HFFc6 (cell line): Measurements from ENCODE around the gene PSME2. TPM values are rescaled to one million over a fixed set of nuclear protein-coding genes. Genes with fewer than 3 reads are reported as not detected.

Source experiments
- DNase-seq: peaks from one replicate; pipeline ENCODE4 v3.0.0-alpha.2; 2018
- H3K27ac Mint-ChIP-seq: 2 replicates; pipeline ENCODE4 v1.8.0; 2020; ENCODE audit warnings: mild to moderate bottlenecking, mixed read lengths
- H3K27me3 Mint-ChIP-seq: 2 replicates; pipeline ENCODE4 v1.8.0; 2021; ENCODE audit warnings: mild to moderate bottlenecking, moderate library complexity, mixed read lengths; ENCODE audit not compliant: insufficient read depth
- H3K36me3 Mint-ChIP-seq: 2 replicates; pipeline ENCODE4 v1.8.0; 2021; ENCODE audit warnings: low read depth, mixed read lengths
- H3K4me1 Mint-ChIP-seq: 2 replicates; pipeline ENCODE4 v1.8.0; 2020; ENCODE audit warnings: low read depth, mixed read lengths
- H3K4me3 Mint-ChIP-seq: 2 replicates; pipeline ENCODE4 v1.8.0; 2020; ENCODE audit warnings: mild to moderate bottlenecking, moderate library complexity, mixed read lengths
- H3K9me3 Mint-ChIP-seq: 2 replicates; pipeline ENCODE4 v1.8.0; 2020; ENCODE audit warnings: mild to moderate bottlenecking, mixed read lengths
- total RNA-seq, 6 experiments: library from RNA; stranded (reverse); fragmentation: NEBNext Ultra II Directional; extraction: Animal tissue kit (Norgen Biotek cat#: 25700); gene quantifications; 2 replicates in 1 of 6; 3 replicates in 5 of 6; pipeline ENCODE4 v1.2.3, GENCODE V29; 2021
- TF ChIP-seq, protein P1 (sequence below): fragments of 200-600 bp; sonication (generic); IDR thresholded peaks from 2 replicates; pipeline ENCODE4 v1.5.0; 2021; ENCODE audit warnings: antibody characterized with exemption, mild to moderate bottlenecking

Gene PSME2
- total RNA-seq, 6 experiments from 2014 or later, result 108 to 143 (median 136) TPM

DNA sequence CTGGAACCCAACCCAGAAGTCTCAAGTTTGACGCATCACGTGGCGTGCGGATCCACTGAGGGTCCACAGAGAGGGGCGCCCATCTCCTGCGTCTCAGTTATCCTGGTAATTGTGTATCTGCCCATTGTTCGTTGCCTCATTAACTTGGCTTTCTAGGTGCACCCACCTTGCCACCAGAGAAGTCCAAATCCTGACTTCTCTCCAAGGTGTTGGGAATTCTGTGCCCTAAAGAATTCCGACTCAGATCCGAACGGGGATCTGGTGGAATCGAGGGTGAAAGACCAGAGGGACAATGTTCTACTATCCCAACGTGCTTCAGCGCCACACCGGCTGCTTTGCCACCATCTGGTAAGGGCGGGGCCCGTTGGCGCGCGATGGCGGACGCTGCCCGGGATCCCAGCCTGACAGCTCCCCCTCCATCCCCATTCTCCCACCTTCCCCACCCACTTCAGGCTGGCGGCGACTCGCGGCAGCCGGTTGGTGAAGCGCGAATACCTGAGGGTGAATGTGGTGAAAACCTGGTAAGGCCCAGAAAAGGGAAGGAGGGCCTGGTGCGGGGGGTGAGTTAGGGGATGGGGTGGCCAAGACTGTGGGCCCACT, 26.0 kb upstream of the PSME2 start:
- TF ChIP-seq, protein P1, sequence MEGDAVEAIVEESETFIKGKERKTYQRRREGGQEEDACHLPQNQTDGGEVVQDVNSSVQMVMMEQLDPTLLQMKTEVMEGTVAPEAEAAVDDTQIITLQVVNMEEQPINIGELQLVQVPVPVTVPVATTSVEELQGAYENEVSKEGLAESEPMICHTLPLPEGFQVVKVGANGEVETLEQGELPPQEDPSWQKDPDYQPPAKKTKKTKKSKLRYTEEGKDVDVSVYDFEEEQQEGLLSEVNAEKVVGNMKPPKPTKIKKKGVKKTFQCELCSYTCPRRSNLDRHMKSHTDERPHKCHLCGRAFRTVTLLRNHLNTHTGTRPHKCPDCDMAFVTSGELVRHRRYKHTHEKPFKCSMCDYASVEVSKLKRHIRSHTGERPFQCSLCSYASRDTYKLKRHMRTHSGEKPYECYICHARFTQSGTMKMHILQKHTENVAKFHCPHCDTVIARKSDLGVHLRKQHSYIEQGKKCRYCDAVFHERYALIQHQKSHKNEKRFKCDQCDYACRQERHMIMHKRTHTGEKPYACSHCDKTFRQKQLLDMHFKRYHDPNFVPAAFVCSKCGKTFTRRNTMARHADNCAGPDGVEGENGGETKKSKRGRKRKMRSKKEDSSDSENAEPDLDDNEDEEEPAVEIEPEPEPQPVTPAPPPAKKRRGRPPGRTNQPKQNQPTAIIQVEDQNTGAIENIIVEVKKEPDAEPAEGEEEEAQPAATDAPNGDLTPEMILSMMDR, result no peak
- no peak overlapping the region for H3K27ac Mint-ChIP-seq
- DNase-seq, result no peak
- no peak overlapping the region for H3K4me3 Mint-ChIP-seq
- peaks cover 6% of the 10 kb centered on the region for H3K27me3 Mint-ChIP-seq
- H3K9me3 Mint-ChIP-seq, result no peaks in the 10 kb centered on the region
- H3K36me3 Mint-ChIP-seq, result peaks cover 8% of the 10 kb centered on the region; the same call in 1 of the 2 replicates
- no peaks in the 10 kb centered on the region for H3K4me1 Mint-ChIP-seq

DNA sequence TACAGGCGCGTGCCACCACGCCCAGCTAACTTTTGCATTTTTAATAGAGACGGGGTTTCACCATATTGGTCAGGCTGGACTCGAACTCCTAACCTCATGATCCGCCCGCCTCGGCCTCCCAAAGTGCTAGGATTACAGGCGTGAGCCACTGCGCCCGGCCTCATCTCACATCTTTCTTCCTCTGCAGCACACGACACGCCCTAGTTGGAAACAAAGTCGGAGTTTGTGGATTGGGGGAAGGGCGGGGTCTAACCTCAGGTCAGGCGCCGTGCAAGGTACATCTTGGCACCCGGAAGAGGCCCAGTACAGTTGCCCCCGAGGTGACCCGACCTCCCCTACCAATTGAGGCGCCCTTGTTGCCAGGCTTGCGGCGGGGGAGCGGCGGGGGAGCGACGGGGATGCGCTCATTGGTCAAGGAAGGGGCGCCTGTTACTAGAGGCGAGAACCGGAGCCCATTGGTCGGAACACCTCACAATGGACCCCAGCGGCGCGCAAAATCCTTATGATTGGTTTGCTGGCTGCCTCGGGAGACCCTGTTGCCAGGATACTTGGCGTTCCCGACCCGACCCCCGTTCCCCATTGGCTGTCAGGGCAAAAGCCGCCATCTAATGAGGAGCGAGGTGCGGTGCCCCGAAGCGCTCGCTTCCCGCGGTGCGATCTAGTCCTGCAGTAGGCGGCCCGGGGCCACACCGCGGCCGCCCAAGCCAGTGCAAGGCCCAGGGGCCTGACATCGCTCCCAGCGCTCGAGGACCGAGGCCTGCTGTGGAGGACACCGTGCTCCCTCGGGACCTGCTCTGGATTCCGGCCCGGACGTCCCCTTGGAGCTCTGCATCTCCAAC, 25.2 kb upstream of the PSME2 start, which contains the start of gene REC8:
REC8 (plus strand) TSS at position 659 of the 839 bp plus-strand sequence. CDS start 473 bp downstream, outside the sequence.
- TF ChIP-seq, protein P1, result no peak
- H3K4me1 Mint-ChIP-seq, result no peaks in the 10 kb centered on the region
- no peak for DNase-seq
- peaks cover 10% of the 10 kb centered on the region; the same call in 1 of the 2 replicates for H3K36me3 Mint-ChIP-seq
- peaks cover 5% of the 10 kb centered on the region for H3K27me3 Mint-ChIP-seq
- H3K27ac Mint-ChIP-seq, result no peak within 1 kb of the TSS
- H3K9me3 Mint-ChIP-seq, result no peaks in the 10 kb centered on the region
- H3K4me3 Mint-ChIP-seq, result no peak within 1 kb of the TSS

DNA sequence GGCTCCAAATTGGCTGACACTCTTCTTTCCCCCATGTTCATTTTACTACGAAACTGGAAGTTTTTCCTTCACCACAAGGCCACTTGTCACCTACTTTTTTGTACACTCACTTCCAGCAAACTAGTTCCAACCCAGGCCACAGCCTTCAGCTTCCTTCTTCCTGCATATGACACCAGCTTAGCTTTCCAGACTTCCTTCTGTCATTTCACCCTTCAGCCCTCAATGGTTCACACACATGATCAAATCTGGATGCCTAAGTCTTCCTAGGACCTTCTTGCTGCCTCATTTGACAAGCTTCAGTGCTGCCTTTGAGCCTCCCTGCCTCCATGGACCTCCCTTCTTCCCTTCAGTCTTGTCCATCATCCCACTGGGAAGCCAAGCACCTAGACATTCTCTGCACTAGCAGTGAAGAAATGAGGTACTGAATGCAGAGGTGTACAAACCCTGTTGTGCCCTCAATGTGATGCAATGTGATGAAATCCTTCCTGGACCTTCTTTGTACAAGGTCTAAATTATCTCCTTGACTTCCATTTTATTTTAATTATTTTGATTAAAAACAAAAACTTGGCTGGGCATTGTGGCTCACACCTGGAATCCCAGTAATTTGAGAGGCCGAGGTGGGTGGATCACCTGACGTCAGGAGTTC, 21.2 kb upstream of the PSME2 start:
- Mint-ChIP-seq H3K9me3 (no peaks in the 10 kb centered on the region), H3K4me3 (no peak overlapping the region), H3K4me1 (peaks cover 6% of the 10 kb centered on the region; the same call in 1 of the 2 replicates), H3K27me3 (no peaks in the 10 kb centered on the region; the same call in 1 of the 2 replicates), H3K36me3 (peaks cover 14% of the 10 kb centered on the region; the same call in 1 of the 2 replicates), H3K27ac (no peak overlapping the region)
- TF ChIP-seq, protein P1, result no peak
- no peak for DNase-seq

DNA sequence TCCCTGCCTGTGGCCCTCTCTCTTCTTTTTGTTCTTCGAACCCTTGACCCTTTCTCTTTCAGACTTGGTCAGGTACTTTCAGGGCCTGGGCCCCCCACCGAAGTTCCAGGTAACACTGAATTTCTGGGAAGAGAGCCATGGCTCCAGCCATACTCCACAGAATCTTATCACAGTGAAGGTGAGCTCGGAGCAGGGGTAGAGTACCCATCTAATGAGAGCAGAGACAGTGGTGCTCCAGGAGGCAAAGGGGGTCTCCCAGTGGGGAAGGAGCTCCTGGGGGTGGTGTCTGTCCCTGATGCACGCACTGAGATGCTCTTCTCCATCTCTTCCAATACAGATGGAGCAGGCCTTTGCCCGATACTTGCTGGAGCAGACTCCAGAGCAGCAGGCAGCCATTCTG, 19.4 kb upstream of the PSME2 start:
- TF ChIP-seq, protein P1, result no peak

DNA sequence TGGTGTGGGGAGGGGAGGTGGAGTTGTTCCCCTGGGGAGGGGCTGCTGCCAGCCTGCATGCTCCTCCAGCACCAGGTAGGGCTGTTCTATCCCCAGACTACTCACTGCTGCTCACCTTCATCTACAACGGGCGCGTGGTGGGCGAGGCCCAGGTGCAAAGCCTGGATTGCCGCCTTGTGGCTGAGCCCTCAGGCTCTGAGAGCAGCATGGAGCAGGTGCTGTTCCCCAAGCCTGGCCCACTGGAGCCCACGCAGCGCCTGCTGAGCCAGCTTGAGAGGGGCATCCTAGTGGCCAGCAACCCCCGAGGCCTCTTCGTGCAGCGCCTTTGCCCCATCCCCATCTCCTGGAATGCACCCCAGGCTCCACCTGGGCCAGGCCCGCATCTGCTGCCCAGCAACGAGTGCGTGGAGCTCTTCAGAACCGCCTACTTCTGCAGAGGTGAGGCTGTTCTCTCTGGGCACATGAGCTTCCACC, 18.1 kb upstream of the PSME2 start:
- Mint-ChIP-seq H3K9me3 (no peaks in the 10 kb centered on the region), H3K27me3 (peaks cover 3% of the 10 kb centered on the region), H3K4me3 (no peak overlapping the region), H3K36me3 (peaks cover 20% of the 10 kb centered on the region), H3K4me1 (peaks cover 26% of the 10 kb centered on the region), H3K27ac (no peak overlapping the region)
- TF ChIP-seq, protein P1, result no peak
- no peak for DNase-seq

More for the DNA sequence above, 19.4 kb upstream of the PSME2 start:
- Mint-ChIP-seq H3K4me1 (peaks cover 23% of the 10 kb centered on the region), H3K27ac (no peak overlapping the region), H3K36me3 (peaks cover 20% of the 10 kb centered on the region), H3K9me3 (no peaks in the 10 kb centered on the region), H3K27me3 (no peaks in the 10 kb centered on the region; the same call in 1 of the 2 replicates), H3K4me3 (no peak overlapping the region)
- no peak for DNase-seq
